AG20443 (cell line): ENCODE results near the gene ANXA3.
"Not testable (repeated sequence)": the region's sequence is repeated elsewhere in the genome, so short reads cannot be mapped to it uniquely, and the experiment has no call there.

Experiments used
- DNase-seq: peaks from one replicate; pipeline ENCODE4 v3.0.0; 2012; ENCODE audit warnings: low spot score, mixed read lengths

The ANXA3 gene

DNA sequence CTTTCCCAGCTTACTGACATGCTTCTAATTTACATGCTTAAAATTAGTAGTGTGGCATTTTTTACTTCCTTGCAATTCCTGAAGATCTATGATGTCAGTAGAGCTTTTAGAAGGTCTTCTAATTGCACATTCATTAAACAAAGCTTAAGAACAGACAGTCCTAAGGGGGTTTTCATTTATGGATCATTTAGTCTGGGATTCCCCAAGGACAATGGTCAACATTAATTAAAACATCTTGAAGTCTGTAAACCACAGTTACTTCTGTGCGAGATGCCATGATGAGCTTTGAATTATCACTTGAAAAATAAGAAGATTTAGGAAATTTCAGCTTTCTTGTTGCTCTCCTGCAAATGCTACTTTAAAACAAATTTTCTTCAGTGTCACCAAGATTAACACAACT is 20.2 kb downstream of the ANXA3 start:
- no peak for DNase-seq

- DNase-seq = no peak
These were observed 27.3 kb downstream of the ANXA3 start for GRCh38 chr4:78578674-78579425.

DNA sequence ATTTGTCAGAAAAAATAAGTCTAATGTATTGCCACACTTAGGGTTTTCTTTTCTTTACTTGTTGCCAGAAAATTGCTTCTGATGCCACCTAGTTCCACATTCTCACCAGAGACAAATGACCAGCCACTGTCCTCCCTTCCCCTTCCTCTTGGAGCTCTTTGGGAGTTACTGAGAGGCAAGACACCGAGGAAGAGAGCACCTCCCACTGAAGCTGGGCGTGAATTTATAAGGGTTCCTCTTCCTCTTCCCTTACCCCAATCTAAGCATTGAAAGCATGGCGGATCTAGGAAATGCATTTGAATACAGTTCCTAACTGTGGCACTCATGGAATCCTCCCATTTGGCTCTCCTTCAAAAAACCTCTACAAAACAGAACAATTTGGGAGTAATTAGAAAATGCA is 30.0 kb downstream of the ANXA3 start:
- DNase-seq = no peak

GRCh38 chr4:78584863-78585547 is 33.4 kb downstream of the ANXA3 start:
- no peak for DNase-seq

DNA sequence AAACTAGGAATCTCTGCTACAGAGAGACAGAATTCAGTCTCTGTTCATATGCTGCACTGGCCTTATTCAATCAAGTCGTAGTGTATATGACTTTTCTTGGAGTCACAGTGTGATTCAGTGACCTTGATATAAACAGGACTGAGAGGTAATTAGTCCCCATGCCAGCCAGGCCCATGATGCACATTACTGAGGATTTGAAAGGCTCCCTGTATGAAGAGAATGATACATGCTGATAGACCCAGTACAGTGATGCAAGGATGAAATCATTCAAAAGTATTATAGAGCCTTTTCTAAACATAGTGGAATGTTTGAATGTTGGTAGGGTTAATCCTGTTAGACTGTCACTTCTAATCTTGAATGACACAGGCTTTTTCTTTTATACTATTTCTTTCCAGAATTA is 34.1 kb downstream of the ANXA3 start:
- DNase-seq = no peak

DNA sequence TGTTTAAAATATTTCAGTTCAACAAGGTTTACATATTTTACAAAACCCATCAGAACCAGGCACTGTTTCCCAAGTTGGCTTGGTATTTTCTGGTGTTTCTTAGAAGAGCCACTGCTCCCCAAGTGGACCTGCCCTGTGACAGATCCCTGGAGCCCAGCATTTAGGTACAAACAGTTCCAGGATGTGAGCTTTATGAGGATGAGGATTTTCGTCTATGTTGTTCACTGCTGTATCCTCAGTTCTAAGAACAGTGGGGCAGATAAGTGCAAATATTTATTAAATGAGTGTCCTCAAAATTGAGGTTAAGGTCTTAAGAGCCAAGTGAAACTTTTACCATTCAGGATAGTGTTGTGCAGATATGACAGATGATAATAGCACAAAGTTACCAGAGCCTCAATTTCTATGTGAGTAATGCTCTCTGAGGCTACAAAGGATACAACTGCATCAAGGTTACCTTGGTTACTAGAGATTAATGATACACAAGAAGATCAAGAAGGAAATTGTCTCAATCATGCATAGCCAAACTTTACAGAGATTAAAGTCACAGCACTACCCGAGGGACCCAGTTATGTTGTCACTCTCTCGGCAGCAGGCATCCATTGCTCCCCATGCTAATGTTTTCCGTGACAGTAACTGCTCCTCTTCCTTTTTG is 37.5 kb downstream of the ANXA3 start:
- no peak for DNase-seq

GRCh38 chr4:78591404-78591803 is 39.8 kb downstream of the ANXA3 start:
- DNase-seq = no peak

GRCh38 chr4:78592088-78592783 is 40.7 kb downstream of the ANXA3 start:
- no peak for DNase-seq

GRCh38 chr4:78596111-78596742 is 44.7 kb downstream of the ANXA3 start:
- no peak for DNase-seq

DNA sequence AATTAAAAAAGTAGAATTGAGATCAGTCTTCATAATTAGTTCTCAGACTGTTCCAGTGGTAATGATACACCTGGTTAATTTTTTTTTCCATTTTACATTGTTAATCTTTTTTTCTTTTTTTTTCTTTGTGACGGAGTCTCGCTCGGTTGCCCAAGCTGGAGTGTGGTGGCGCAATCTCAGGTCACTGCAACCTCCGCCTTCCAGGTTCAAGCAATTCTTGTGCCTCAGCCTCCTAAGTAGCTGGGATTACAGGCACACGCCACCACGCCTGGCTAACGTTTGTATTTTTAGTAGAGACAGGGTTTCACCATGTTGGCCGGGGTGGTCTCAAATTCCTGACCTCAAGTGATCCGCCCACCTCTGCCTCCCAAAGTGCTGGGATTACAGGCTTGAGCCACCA is 46.9 kb downstream of the ANXA3 start:
- DNase-seq = not testable (repeated sequence)

- no peak for DNase-seq
These were observed 47.6 kb downstream of the ANXA3 start for GRCh38 chr4:78599147-78599546.

GRCh38 chr4:78599931-78600375 is 48.4 kb downstream of the ANXA3 start:
- no peak for DNase-seq

DNA sequence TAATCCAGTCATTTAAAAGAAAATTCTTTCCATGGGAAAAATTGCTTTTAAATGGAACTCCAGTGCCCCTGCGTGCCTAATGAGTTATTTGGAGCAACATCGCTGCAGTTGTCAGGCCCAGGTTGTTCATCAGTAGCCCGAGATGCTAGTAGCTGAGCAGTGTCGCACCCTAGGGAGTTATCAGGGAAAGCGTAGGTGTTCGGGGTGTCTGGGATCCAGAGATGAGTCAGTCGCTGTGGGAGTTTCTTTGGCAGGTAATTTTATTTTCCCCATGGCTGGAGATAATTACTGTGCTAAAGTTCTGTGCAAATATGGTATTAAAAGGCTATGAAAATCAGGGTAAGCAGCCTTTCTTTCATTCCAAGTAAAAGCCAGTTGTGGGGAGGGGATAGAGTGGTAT is 49.4 kb downstream of the ANXA3 start:
- no peak for DNase-seq

- no peak for DNase-seq
These were observed 50.8 kb downstream of the ANXA3 start for GRCh38 chr4:78602334-78602733.

DNA sequence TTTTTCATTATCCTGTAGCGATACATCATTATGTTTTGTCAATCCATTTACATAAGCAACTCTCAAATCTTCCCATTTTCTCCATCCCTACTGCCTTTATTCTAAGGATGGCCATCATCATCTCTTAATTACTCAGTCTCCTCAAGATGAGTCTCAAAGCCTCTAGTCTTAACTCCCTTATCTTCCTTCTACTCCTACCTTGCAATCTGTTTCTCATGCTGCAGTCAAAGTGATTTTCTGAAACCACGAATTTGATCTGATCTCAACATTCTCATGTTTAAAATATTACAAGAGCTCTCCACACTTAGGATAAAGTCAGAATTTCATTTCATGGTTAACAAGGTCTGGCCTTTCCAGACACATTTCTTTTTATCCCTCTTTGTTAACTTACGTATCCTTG is 51.8 kb downstream of the ANXA3 start:
- no peak for DNase-seq

- DNase-seq = no peak
These were observed 53.4 kb downstream of the ANXA3 start for GRCh38 chr4:78604988-78605387.

DNA sequence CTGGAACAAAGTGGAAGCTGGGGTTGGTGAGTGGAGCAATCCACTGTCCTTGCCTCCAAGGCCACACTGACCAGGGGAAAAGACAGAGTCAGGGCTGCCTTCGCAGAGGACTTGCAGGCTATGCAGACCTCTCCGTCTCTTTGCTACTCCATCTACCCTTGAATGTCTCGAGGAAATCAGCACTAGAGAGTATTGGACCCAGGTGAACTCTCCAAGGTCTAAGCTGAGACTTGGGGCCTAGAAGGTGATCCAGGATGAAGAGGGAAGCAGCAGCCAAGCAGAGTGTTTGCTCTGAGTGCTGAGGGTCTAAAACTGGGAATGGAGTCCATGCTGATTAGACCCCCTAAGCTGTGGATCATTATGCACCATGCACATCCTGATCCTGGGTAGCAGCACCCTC is 54.5 kb downstream of the ANXA3 start:
- DNase-seq = no peak

DNA sequence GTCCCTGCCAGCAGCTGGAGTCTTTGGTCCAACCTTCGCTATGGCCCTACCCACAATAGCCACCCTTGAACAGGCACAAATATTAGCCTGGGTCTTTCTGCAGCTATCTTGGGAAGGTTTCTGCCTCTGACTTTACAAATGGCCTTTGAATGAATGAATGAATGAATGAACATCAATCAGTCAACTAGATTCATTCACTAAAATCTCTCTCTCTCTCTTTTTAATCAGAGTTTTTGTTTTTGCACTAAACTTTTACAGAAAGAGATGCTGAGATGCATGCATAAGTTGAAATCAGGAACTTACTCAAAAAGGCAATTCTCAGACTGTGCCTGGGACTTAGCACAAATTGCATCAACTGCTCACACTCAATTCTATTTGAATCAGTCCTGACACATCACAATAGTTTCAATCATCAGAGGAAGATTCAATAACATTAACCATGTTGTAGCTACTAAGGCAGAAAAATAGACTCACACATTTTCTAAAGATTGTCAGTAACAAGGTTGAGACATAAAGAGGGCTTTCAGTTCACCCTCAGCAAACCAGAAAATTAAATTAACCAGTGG is 55.0 kb downstream of the ANXA3 start:
- DNase-seq = no peak

GRCh38 chr4:78608684-78609083 is 57.1 kb downstream of the ANXA3 start:
- DNase-seq = no peak

DNA sequence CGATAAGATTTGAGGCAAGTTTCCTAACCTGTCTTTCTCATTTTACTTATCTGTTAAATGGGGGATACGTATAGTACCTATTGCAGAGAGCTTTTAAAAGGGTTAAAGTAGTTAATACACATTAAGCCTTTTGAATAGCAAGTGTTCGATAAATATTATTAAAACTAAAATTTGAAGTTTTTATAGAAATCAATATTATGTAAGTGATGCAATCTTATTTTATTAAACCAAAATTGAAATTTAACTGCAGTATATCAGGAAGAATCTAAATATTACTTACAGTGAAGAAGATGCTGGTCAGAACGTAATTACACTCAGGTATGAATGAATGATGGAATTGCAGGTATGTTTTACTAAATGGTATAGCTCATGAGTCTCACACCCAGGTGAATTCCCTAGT is 58.0 kb downstream of the ANXA3 start:
- no peak for DNase-seq

GRCh38 chr4:78610546-78611214 is 59.1 kb downstream of the ANXA3 start:
- DNase-seq = no peak
